Activated CD4-positive, CD25-positive, alpha-beta regulatory T cell treated with anti-CD3 and anti-CD28 coated beads, Interleukin-2, amount 50 U/mL, for 72 hours (primary cell): ENCODE measurements around the gene MAGI1.
A peak's percentile ranks its signal among the peaks of the same experiment; 100 is the strongest.

Source experiments
- DNase-seq: peaks from one replicate; pipeline ENCODE4 v3.0.0; 2021

Gene MAGI1

GRCh38 chr3:65702202-65702601 is 336.5 kb downstream of the MAGI1 start:
- DNase-seq = no peak

- no peak for DNase-seq
Observed at GRCh38 chr3:65701516-65701915, 337.2 kb downstream of the MAGI1 start.

GRCh38 chr3:65689436-65689835 is 349.3 kb downstream of the MAGI1 start:
- no peak for DNase-seq

GRCh38 chr3:65687741-65688140 is 351.0 kb downstream of the MAGI1 start:
- no peak for DNase-seq

GRCh38 chr3:65685621-65686235 is 353.0 kb downstream of the MAGI1 start:
- no peak for DNase-seq

- DNase-seq = no peak
Observed at GRCh38 chr3:65678516-65678915, 360.2 kb downstream of the MAGI1 start.

GRCh38 chr3:65677486-65678010 is 361.2 kb downstream of the MAGI1 start:
- no peak for DNase-seq

GRCh38 chr3:65676580-65676979 is 362.1 kb downstream of the MAGI1 start:
- DNase-seq = no peak

GRCh38 chr3:65675011-65675410 is 363.7 kb downstream of the MAGI1 start:
- no peak for DNase-seq

GRCh38 chr3:65674226-65674625 is 364.5 kb downstream of the MAGI1 start:
- no peak for DNase-seq

- DNase-seq = peak; percentile 28
Observed at GRCh38 chr3:65672871-65673815, 365.6 kb downstream of the MAGI1 start.

GRCh38 chr3:65672061-65672460 is 366.7 kb downstream of the MAGI1 start:
- DNase-seq = no peak

- no peak for DNase-seq
Observed at GRCh38 chr3:65671004-65671403, 367.7 kb downstream of the MAGI1 start.

GRCh38 chr3:65669163-65669875 is 369.4 kb downstream of the MAGI1 start:
- DNase-seq = no peak

- no peak for DNase-seq
Observed at GRCh38 chr3:65667963-65668362, 370.8 kb downstream of the MAGI1 start.

- no peak for DNase-seq
Observed at GRCh38 chr3:65666448-65667091, 372.1 kb downstream of the MAGI1 start.

- DNase-seq = no peak
Observed at GRCh38 chr3:65665915-65666314, 372.8 kb downstream of the MAGI1 start.

GRCh38 chr3:65664931-65665330 is 373.8 kb downstream of the MAGI1 start:
- DNase-seq = no peak

GRCh38 chr3:65664446-65664845 is 374.3 kb downstream of the MAGI1 start:
- no peak for DNase-seq

- no peak for DNase-seq
Observed at GRCh38 chr3:65662095-65662494, 376.6 kb downstream of the MAGI1 start.

- no peak for DNase-seq
Observed at GRCh38 chr3:65660000-65660598, 378.6 kb downstream of the MAGI1 start.

GRCh38 chr3:65659396-65659795 is 379.3 kb downstream of the MAGI1 start:
- no peak for DNase-seq
